ENCODE data around the gene WDR70.
"Not testable (repeated sequence)": the region's sequence is repeated elsewhere in the genome, so short reads cannot be mapped to it uniquely, and the experiment has no call there.

The WDR70 gene

DNA sequence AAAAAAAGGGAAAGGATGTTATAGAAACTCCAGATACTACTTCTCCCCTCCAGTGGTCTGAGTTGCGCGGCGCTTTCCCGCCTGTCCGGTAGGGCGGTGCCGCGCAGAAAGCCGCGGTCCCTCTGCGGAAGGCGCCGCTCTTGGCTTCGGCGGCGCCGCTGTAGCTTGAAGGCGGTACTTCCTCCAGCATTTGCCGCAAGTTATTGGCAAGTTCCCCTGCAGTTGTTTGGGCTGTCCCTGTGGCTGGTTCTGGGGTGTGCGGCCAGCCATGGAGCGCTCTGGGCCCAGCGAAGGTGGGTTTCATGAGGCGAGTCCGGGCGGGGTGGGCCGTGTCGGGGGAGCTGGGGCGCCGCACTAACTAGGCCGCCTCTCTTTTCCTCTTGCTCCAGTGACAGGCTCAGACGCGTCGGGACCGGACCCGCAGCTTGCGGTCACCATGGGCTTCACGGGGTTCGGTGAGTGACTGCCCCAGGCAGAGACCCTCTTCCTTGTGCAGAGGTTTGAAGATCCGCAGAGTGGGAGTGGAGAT lies at the start of gene WDR70:
Gene WDR70, plus strand, starts transcription at position 219 of the 529 bp plus-strand sequence. Its CDS starts 50 bp downstream, at position 269.
- DNase-seq = peak; percentile 83

DNA sequence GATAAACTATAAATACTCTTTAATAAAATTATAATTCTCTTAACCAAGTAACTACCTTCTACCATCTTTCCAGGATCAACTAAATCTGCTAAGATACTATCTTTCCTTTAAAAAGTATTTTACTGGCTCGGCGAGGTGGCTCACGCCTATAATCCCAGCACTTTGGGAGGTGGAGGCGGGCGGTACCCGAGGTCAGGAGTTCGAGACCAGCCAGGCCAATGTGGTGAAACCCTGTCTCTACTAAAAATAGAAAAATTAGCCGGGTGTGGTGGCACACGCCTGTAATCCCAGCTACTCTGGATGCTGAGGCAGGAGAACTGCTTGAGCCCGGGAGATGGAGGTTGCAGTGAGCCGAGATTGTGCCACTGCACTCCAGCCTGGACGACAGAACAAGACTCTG lies 44.4 kb upstream of the WDR70 start:
- DNase-seq = not testable (repeated sequence)

DNA sequence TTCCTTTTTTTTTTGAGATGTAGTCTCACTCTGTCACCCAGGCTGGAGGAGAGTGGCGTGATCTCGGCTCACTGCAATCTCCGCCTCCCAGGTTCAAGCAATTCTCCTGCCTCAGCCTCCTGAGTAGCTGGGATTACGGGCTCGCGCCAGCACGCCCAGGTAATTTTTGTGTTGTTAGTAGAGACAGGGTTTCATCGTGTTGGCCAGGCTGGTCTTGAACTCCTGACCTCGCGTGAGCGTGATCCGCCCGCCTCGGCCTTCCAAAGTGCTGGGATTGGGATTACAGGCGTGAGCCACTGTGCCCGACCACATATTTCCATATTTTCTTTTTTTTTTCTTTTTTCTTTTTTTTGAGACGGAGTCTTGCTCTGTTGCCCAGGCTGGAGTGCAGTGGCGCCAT lies 36.4 kb upstream of the WDR70 start:
- DNase-seq = not testable (repeated sequence)

DNA sequence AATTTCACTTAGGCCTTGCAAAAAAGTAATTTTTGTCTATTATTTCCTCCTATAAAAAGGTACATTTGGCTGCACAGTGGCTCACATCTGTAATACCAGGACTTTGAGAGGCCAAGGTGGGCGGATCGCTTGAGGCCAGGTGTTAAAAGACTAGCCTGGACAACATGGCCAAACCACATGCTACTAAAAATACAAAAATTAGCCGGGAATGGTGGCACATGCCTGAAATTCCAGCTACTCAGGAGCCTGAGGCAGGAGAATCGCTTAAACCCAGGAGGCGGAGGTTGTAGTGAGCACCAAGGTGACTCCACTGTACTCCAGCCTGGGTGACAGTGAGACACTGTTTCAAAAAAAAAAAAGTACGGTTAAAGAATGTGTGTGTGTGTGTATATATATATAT lies 24.0 kb upstream of the WDR70 start:
- DNase-seq = no peak

DNA sequence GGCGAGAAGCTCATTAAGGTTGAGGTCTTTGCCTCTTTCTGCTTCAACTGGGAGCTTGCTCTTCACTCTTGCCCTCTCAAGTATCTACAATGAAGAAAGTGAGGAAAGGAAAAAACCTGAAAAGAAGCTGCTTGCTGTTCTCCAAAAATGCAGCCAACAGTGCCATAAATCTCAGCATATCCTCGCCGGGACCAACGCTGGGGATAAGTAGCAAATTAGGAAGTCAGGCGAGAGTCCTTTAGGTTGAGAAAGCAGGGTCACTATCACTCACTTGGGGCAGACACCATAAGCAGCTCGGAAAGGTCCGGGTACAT lies 8.6 kb upstream of the WDR70 start:
- DNase-seq = no peak

DNA sequence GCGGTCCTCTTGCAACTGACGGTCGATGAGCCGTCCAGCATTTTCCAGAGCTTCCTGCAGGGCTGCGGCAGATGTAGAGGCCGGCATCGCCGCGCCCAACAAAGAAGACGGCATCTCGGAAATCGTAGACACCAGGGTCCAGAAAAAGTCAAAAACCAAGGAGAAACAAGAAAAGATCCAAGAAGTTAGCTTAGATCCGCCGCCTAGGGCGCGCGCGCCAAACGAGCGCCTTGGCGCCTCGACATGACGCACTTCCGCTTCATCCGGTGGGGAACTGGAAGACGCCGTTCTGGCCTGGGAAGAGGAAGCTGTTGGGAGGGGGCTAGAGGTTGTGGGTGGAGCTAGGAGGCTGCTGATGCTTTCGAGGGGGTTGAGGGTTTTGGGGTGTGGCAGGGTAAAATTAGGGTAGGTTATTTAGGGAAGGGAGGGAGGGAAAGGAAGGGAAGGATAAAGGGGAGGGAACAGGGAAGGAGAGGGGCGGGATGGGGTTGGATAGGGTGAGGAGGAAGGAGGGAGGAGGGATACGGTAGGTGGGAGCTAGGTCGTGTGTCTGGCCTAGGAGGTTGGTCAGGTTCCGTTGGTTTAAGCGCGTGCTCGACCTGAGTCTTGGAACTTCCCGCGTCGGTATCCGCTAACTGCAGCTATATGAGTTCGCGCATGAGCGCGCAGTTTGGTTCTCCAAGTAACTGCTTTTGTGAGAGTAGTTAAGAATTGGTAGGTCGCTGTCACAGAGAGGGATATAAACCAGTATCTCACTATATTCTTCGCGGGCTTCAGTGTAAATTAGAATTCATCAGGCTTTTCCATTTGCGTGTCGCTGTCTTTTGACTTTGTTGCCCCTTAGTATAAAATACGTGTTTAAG lies 8.0 kb upstream of the WDR70 start, which contains the start of gene NUP155:
Gene NUP155, minus strand, starts transcription at position 243 of the 863 bp plus-strand sequence. Its CDS starts 129 bp downstream, at position 114.
- peak; percentile 90 for DNase-seq

DNA sequence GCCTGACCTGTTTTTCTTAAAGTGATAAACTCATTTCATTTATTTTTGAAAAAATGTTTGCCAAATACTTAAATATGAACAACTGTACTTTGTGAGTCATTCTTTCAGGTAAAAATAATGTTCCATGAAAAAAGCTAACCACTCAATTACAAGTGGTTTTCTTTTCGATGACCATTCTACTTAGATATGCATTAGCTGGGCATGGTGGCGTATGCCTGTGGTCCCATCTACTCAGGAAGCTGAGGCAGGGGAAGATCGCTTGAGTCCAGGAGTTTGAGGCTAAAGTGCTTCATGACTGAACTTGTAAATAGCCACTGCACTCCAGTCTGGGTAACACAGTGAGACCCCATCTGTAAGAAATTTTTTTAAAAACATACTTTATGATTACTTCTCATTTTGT lies 4.0 kb upstream of the WDR70 start:
- no peak for DNase-seq

DNA sequence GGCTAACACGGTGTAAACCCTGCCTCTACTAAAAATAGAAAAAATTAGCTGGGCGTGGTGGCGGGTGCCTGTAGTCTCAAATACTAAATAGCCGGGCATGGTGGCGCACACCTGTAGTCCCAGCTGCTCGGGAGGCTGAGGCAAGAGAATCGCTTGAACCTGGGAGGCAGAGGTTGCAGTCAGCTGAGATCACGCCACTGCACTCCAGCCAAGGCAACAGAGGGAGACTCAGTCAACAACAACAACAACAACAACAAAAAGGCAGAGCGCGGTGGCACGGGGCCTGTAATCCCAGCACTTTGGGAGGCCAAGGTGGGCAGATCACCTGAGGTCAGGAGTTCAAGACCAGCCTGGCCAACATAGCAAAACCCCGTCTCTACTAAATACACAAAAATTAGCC lies 1.1 kb upstream of the WDR70 start:
- not testable (repeated sequence) for DNase-seq

DNA sequence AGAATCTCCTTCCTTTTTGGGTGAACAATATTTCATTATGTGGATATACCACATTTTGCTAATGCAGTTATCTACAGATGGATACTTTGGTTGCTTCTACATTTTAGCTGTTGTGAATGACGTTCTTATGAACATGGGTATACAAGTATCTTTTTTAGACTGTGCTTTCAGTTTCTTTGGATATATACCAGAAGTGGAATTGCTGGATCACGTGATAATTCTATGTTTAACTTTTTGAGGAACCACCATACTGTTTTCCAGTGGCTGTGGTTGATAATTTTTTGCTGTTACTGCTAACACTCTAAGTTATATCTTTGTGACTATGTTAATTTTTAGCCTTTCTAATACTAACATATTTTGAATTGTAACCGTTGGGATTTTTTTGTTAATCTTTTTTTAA lies 12.5 kb downstream of the WDR70 start:
- DNase-seq = no peak

DNA sequence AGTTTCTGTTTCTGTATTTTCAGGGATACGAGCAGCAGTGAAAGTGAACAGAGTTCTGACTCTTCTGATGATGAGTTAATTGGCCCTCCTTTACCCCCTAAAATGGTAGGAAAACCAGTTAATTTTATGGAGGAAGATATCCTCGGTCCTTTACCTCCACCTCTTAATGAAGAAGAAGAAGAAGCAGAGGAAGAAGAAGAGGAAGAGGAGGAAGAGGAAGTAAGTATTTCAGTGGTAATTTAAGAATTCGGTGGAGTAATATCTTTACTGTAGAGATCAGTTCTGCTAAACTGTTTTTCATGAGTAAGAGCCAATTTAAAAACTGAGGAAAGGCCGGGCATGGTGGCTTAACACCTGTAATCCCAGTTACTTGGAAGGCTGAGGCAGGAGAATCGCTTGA lies 17.2 kb downstream of the WDR70 start:
- DNase-seq = no peak

DNA sequence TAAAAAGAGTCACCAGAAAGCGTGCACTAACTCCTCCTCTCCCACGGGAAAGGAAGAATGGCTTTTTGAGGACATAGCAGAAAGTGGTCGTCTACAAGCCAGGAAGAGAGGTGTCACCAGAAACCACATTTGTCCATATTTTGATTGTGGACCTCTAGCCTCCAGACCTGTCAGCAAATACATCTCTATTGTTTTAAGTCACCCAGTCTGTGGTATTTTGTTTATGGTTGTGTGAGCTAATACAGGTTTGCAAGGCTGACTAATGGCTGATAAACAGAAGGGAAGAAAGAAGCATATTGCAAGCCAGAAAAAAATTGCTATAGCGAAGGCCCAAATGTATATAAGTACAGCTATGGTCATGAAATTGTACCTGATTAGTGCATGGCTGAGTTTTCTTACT lies 21.4 kb downstream of the WDR70 start:
- no peak for DNase-seq

DNA sequence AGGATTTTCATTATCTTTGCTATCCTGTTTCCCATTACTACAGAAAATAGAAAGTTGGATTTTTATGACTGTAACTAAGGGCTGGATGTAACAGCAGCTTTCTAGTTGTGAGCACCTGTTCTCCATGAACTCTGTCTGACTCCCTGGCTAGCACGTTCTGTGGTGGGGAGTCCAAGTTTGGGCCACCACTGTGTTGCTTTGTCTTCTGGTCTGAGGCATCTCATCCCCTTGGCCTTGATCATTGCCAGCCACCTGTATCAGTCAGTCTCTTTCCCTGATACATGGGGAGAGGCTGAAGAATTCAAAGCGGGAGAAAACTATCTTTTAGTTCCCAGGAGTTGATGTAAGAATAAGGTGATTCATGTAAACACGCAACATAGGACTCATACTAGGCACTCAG lies 33.4 kb downstream of the WDR70 start:
- DNase-seq = no peak

DNA sequence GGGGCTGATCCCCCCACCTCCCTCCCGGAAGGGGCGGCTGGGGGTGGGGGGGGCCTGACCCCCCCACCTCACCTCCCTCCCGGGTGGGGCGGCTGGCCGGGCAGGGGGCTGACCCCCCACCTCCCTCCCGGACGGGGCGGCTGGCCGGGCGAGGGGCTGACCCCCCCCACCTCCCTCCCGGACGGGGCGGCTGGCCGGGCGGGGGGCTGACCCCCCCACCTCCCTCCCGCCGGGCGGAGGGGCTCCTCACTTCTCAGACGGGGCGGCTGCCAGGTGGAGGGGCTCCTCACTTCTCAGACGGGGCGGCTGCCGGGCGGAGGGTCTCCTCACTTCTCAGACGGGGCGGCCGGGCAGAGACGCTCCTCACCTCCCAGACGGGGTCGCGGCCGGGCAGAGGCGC lies 36.3 kb downstream of the WDR70 start:
- DNase-seq = not testable (repeated sequence)

DNA sequence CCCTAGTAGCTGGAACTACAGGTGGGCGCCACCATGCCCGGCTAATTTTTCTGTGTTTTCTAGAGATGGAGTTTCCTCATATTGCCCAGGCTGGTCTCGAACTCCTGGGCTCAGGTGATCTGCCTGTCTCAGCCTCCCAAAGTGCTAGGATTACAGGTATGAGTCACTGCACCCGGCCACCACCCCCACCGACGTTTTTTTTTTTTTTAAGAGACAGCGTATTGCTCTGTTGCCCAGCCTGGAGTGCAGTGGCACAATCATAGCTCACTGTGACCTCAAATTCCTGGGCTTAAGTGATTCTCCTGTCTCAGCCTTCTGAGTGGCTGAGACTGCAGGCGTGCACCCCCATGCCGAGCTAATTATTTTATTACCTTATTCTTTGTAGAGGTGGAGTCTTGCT lies 38.2 kb downstream of the WDR70 start:
- DNase-seq = no peak

DNA sequence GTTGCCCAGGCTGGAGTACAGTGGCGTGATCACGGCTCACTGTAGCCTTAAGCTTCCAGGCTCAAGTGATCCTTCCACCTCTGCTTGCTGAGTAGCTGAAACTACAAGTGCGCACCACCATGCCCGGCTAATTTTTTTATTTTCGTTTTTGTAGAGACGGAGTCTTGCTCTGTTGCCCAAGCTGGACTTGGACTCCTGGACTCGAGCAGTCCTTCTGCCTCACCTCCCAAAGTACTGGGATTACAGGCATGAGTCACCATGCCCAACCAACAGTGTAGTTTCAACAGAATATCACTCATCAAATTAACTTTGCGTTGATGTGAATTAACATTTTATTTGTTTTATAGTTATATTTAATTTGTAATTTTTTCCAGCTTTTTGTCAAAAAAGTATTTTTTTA lies 45.3 kb downstream of the WDR70 start:
- no peak for DNase-seq

DNA sequence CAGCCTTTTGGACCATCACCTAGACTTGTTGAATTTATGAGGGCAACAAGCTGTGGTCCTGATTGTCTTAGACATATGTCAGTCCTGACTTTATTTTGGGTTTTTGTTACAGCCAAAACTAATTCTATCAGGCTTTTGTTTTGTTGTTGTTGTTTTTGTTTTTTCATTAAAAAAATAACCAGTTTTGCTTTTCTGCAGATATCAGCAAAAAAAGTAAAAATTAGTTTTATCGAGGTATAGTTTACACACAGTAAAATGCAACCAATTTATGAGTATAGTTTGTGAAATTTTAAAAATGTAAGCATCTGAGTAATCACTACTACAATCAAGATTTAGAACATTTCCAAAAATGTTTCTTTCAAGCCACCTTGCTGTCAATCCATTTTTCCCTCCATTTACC lies 48.9 kb downstream of the WDR70 start:
- no peak for DNase-seq

DNA sequence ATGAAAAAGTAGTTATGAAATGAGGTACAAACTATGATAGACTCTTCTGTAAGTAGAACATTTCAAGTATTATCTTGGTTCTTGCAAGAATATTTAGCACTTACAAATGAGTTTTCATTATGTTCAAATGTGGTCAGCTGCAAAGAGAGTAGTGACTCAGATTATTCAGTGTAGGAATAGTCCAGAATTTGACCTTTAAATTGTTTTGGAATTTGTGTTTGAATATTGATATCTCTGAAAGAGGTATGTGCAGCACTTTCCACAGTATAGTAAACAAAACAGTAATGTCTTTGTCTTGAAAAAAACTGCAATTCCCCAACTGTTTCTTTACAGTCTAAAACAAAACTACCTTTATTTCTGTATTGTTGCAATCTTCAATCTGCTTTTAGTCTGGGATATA lies 56.1 kb downstream of the WDR70 start:
- no peak for DNase-seq

DNA sequence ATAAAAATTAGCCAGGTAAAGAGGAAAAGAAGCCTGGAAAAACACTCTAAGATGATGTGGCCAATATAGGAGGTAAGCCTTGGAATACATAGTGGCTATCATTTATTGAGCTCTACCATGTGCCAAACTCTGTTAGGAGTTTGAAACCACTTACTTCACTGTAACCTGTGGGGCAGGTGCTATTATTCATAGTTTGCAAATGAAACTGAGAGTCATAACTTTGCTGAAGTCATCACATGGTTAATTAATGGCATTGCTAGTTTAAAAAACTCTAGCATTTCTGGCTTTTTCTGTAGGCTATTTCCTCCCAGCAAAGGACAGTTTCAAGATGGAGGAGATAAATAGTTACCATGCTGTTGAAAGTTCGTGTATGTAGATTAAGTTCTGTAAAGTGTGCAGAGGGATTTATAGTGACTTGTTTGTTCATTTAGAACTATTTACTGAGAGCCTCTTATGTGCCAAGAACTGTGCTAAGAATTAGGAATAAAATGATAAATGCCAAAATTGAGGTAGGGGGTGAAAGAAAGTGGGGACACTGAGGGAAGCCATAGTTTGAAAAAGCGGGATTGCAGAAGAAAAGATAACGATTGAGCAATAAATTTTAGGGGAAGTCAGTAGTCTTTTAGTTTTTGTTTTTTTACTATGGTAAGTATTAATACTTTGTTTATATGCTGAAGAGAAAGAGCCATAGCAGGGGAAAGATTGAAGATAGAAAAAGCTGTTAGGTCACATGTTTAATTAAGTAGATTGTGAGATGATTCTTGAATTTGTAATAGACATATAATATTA lies 57.2 kb downstream of the WDR70 start:
- DNase-seq = no peak

DNA sequence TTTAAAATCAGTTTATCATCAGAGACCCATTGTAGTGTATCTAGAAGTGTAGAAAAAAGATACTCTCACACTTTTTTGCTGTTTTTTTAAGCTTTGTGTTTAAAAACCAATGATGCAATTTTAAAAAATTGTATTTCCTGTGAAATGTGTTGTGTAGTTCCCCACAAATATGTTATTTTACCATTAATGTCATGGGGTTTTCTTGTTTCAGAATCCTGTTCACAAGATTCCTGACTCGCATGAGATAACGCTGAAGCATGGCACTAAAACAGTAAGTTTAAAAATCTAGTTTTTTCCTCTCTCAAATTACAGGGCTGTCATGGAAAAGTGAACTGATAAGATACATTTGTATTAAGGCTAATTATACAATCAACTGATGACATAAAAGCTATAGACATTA lies 58.6 kb downstream of the WDR70 start:
- DNase-seq = no peak

DNA sequence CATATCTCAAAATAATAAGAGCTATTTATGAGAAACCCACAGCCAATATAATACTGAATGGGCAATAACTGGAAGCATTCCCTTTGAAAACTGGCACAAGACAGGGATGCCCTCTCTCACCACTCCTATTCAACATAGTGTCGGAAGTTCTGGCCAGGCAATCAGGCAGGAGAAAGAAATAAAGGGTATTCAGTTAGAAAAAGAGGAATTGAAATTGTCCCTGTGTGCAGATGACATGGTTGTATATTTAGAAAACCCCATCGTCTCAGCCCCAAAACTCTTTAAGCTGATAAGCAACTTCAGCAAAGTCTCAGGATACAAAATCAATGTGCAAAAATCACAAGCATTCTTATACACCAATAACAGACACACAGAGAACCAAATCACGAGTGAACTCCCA lies 66.7 kb downstream of the WDR70 start:
- DNase-seq = not testable (repeated sequence)

DNA sequence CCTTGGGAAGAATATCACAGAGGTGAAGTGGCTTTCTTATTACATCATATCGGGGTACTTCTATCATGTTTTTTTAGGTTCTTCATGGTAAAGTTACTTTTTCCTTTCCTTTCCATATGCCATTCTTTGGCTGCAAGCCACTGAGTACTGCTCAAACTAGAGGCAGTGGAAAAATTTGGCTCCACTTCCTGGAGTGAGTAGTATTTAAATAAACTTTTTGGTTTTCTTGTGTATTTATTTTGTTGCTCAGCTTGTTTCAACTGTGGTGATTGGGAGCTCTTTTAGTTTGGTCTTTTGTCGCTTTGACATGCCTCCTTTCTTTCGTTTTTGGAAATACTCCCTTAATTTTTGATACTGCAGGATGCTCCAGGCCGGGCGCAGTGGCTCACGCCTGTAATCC lies 69.8 kb downstream of the WDR70 start:
- no peak for DNase-seq

DNA sequence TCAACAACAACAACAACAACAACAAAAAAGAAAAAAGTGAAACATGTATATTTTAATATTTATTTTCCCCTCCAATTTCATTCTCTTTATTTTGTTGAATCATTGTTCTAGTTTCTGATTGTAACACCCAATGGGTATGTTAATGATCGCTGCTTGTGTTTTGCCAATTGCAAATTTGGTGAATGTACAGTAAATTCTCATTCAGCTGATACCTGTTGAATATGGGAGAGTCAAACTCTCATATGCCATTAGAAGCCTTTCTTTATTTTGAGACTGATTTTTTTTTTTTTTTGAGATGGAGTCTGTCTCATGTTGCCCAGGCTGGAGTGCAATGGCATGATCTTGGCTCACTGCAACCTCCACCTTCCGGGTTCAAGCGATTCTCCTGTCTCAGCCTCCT lies 72.9 kb downstream of the WDR70 start:
- DNase-seq = not testable (repeated sequence)

DNA sequence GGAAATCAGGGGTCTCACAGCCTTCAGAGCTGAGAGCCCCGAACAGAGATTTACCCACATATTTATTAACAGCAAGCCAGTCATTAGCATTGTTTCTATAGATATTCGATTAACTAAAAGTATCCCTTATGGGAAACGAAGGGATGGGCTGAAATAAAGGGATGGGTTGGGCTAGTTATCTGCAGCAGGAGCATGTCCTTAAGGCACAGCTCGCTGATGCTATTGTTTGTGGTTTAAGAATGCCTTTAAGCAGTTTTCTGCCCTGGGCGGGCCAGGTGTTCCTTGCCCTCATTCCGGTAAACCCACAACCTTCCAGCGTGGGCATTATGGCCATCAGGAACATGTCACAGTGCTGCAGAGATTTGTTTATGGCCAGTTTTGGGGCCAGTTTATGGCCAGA lies 74.1 kb downstream of the WDR70 start:
- not testable (repeated sequence) for DNase-seq
